A549 (cell line): Measurements from ENCODE around the gene AMDHD2. TPM values are rescaled to one million over a fixed set of nuclear protein-coding genes. Genes with fewer than 3 reads are reported as not detected.
"Not testable (repeated sequence)": the region's sequence is repeated elsewhere in the genome, so short reads cannot be mapped to it uniquely, and the experiment has no call there.

ENCODE experiments used
- ATAC-seq, 2 experiments: fragments of 200-7000 bp in 1 of 2; fragments of >200 bp in 1 of 2; cut with Nextera tagmentation in 1 of 2; cut with Tn5 transposase in 1 of 2; 3 replicates each; pipeline versions ENCODE4 v1.8.0 to v1.9.1; 2018 to 2020; ENCODE audit warnings: mild to moderate bottlenecking in 1 of 2, moderate library complexity in 1 of 2
- CTCF ChIA-PET: fragments of 300-600 bp; sonication (Branson Sonifier 250); formaldehyde crosslinking; extraction: SDS; loops from one replicate; lab custom pipeline; 2021; ENCODE audit warnings: antibody characterized with exemption, inconsistent platforms; lab: Yijun Ruan, JAX
- POLR2A ChIA-PET: fragments of 350-600 bp; formaldehyde crosslinking; extraction: SDS; loops from one replicate; lab custom pipeline; 2021; ENCODE audit warnings: antibody characterized with exemption, inconsistent platforms; lab: Yijun Ruan, JAX
- DNase-seq, 2 experiments: peaks; one replicate each; pipeline versions ENCODE4 v3.0.0 to v3.0.0-alpha.2; 2011 to 2016; ENCODE audit warnings: low read depth in 1 of 2, low spot score in 1 of 2
- FAIRE-seq: peaks from 2 replicates; lab custom pipeline; 2011; peaks lifted over from hg19 to GRCh38; lab: Jason Lieb, UNC
- H3K27ac ChIP-seq, 2 experiments: fragments of >200 bp; sonication (Bioruptor Twin); formaldehyde crosslinking; 3 replicates each; pipeline ENCODE4 v1.5.1; 2016 to 2017
- H3K4me1 ChIP-seq: fragments of >200 bp; sonication (Bioruptor Twin); formaldehyde crosslinking; 3 replicates; pipeline ENCODE4 v1.6.1; 2016
- H3K4me2 ChIP-seq: fragments of >200 bp; sonication (Bioruptor Twin); formaldehyde crosslinking; 3 replicates; pipeline ENCODE4 v1.6.1; 2016
- H3K4me3 ChIP-seq: fragments of >200 bp; sonication (Bioruptor Twin); formaldehyde crosslinking; 3 replicates; pipeline ENCODE4 v1.5.1; 2016
- H3K9me3 ChIP-seq: fragments of >200 bp; sonication (Bioruptor Twin); formaldehyde crosslinking; 3 replicates; pipeline ENCODE4 v1.6.1; 2016
- BHLHE40 ChIP-seq: IDR thresholded peaks from 2 replicates; pipeline ENCODE4 v1.6.1; 2012; ENCODE audit warnings: low read depth, low read length, inconsistent platforms
- CHD4 ChIP-seq: fragments of 200-600 bp; sonication (generic); IDR thresholded peaks from 2 replicates; pipeline ENCODE4 v1.6.1; 2016; ENCODE audit warnings: antibody characterized with exemption, mild to moderate bottlenecking, borderline replicate concordance
- FOSB ChIP-seq: fragments of 250-450 bp; sonication (Bioruptor Pico); IDR thresholded peaks from 2 replicates; pipeline ENCODE4 v1.5.0; 2020; ENCODE audit warnings: mild to moderate bottlenecking, moderate library complexity
- FOXS1 ChIP-seq: fragments of 250-450 bp; sonication (Bioruptor Pico); IDR thresholded peaks from 2 replicates; pipeline ENCODE4 v1.5.0; 2020; ENCODE audit warnings: mild to moderate bottlenecking, moderate library complexity
- GATA3 ChIP-seq: IDR thresholded peaks from 2 replicates; pipeline ENCODE4 v1.6.1; 2012; ENCODE audit warnings: borderline replicate concordance
- HDAC2 ChIP-seq: fragments of 200-600 bp; sonication (generic); IDR thresholded peaks from 2 replicates; pipeline ENCODE4 v1.6.1; 2016
- HEYL ChIP-seq: fragments of 250-450 bp; sonication (Bioruptor Pico); IDR thresholded peaks from 2 replicates; pipeline ENCODE4 v1.8.0; 2021; ENCODE audit warnings: mild to moderate bottlenecking, moderate library complexity
- HMGXB4 ChIP-seq: fragments of 250-450 bp; sonication (Bioruptor Pico); IDR thresholded peaks from 2 replicates; pipeline ENCODE4 v1.5.0; 2021; ENCODE audit warnings: mild to moderate bottlenecking, moderate library complexity, borderline replicate concordance
- HOXA7 ChIP-seq: fragments of 250-450 bp; sonication (Bioruptor Pico); IDR thresholded peaks from 2 replicates; pipeline ENCODE4 v1.5.0; 2020; ENCODE audit warnings: mild to moderate bottlenecking, moderate library complexity
- JUN ChIP-seq, 2 experiments: fragments of >200 bp; sonication (Bioruptor Twin); formaldehyde crosslinking; IDR thresholded peaks; 2 replicates in 1 of 2; 3 replicates in 1 of 2; pipeline ENCODE4 v1.6.1; 2016 to 2017
- JUNB ChIP-seq: fragments of >200 bp; sonication (Bioruptor Twin); formaldehyde crosslinking; IDR thresholded peaks from 2 replicates; pipeline ENCODE4 v1.6.1; 2016
- KDM5A ChIP-seq: fragments of 200-600 bp; sonication (generic); IDR thresholded peaks from 2 replicates; pipeline ENCODE4 v1.6.1; 2016; ENCODE audit warnings: antibody characterized with exemption, mild to moderate bottlenecking
- NFE2L2 ChIP-seq: fragments of 150-350 bp; conservative IDR thresholded peaks from 2 replicates; pipeline ENCODE4 v1.6.1; 2014; ENCODE audit warnings: low read length
- NPAS2 ChIP-seq: fragments of 250-450 bp; sonication (Bioruptor Pico); IDR thresholded peaks from 2 replicates; pipeline ENCODE4 v1.8.0; 2022; ENCODE audit warnings: mild to moderate bottlenecking, moderate library complexity, borderline replicate concordance
- RARB ChIP-seq: fragments of 250-450 bp; sonication (Bioruptor Pico); IDR thresholded peaks from 2 replicates; pipeline ENCODE4 v1.8.0; 2021; ENCODE audit warnings: mild to moderate bottlenecking, moderate library complexity
- REST ChIP-seq: fragments of 200-600 bp; sonication (generic); IDR thresholded peaks from 2 replicates; pipeline ENCODE4 v1.6.1; 2016; ENCODE audit warnings: antibody characterized with exemption, mild to moderate bottlenecking, moderate library complexity
- RNF2 ChIP-seq: fragments of 200-600 bp; sonication (generic); IDR thresholded peaks from 2 replicates; pipeline ENCODE4 v1.6.1; 2016; ENCODE audit warnings: low read depth, mild to moderate bottlenecking, antibody characterized with exemption, moderate library complexity, borderline replicate concordance
- SMC3 ChIP-seq: fragments of >200 bp; sonication (Bioruptor Twin); formaldehyde crosslinking; IDR thresholded peaks from 3 replicates; pipeline ENCODE4 v1.6.1; 2018; ENCODE audit warnings: inconsistent platforms
- TFCP2L1 ChIP-seq: fragments of 250-450 bp; sonication (Bioruptor Pico); IDR thresholded peaks from 2 replicates; pipeline ENCODE4 v1.5.0; 2021; ENCODE audit warnings: mild to moderate bottlenecking
- TP53 ChIP-seq: fragments of 250-450 bp; sonication (Bioruptor Pico); IDR thresholded peaks from 2 replicates; pipeline ENCODE4 v1.5.0; 2021; ENCODE audit warnings: mild to moderate bottlenecking, moderate library complexity
- ZC3H11A ChIP-seq: fragments of 450-650 bp; IDR thresholded peaks from 2 replicates; pipeline ENCODE4 v1.6.1; 2014; ENCODE audit warnings: antibody characterized with exemption, mild to moderate bottlenecking
- ZFP36 ChIP-seq: fragments of 450-650 bp; IDR thresholded peaks from 2 replicates; pipeline ENCODE4 v1.6.1; 2014; ENCODE audit warnings: borderline replicate concordance; ENCODE audit not compliant: partially characterized antibody
- ZNF302 ChIP-seq: fragments of 250-450 bp; sonication (Bioruptor Pico); IDR thresholded peaks from 2 replicates; pipeline ENCODE4 v1.9.0; 2021; ENCODE audit warnings: inconsistent platforms, mild to moderate bottlenecking, moderate library complexity
- ZSCAN20 ChIP-seq: fragments of 250-450 bp; sonication (Bioruptor Pico); IDR thresholded peaks from 2 replicates; pipeline ENCODE4 v1.8.0; 2022; ENCODE audit warnings: mild to moderate bottlenecking, moderate library complexity
- WGBS: methylation state at CpG from one replicate; pipeline ENCODE4 v1.1.6; 2017; ENCODE audit errors: missing lambda C conversion rate; 5-methylcytosine and 5-hydroxymethylcytosine counted together
- polyA plus RNA-seq, 4 experiments: library from polyadenylated mRNA; depleted of rRNA in 3 of 4; stranded (reverse); fragments of >200 nt; fragmentation: RNase III in 1 of 4; extraction: RNeasy Plus Mini Kit Qiagen cat#74134 plus additional on column Dnase treatment in 1 of 4; gene quantifications; 2 replicates in 3 of 4; 3 replicates in 1 of 4; pipeline ENCODE4 v1.2.3, GENCODE V29; 2011 to 2017
- TF ChIP-seq, protein P1 (sequence below): IDR thresholded peaks from 2 replicates; pipeline ENCODE4 v1.6.1; 2012; ENCODE audit warnings: low read depth, borderline replicate concordance
- TF ChIP-seq, protein P2 (sequence below): IDR thresholded peaks from 2 replicates; pipeline ENCODE4 v1.6.1; 2012
- TF ChIP-seq, protein P3 (sequence below): fragments of 250-450 bp; sonication (Bioruptor Pico); IDR thresholded peaks from 2 replicates; pipeline ENCODE4 v1.5.0; 2020; ENCODE audit warnings: low read depth, mild to moderate bottlenecking, moderate library complexity

AMDHD2 gene
- polyA plus RNA-seq, 2 of the 4 experiments (the other 2 are of a cell fraction): 6.6 to 28.8 TPM

DNA sequence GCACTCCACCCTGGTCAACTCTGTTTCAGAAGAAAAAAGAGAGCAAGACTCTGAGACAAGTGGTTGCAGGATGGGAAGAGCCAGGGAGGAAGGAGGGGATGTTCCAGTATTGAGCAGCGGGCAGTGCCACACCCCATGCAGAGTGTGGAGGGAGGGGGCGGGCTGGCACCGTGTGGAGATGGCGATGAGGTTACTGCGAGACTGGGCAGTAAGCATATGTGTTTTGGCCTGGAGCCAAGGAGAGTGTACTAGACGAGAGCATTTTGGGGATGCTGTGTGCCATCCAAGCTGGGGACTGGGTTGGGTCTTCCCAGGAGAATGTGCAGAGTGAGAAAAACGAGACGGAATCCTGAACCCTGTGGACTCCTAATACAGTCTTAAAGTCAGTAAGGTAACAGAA lies 41.9 kb upstream of the AMDHD2 start:
- CTCF ChIA-PET: interaction anchor here (1.1 to 2.6 kb wide), 3 partner anchors 8 to 48 kb away, joined by 3 to 18 read pairs (median 7); no protein-coding TSS in a partner anchor
- FAIRE-seq: no peak

GRCh38 chr16:2479996-2480395 lies 40.2 kb upstream of the AMDHD2 start:
- POLR2A ChIA-PET, FAIRE-seq, H3K4me2 ChIP-seq, H3K27ac ChIP-seq, DNase-seq, H3K9me3 ChIP-seq, H3K4me1 ChIP-seq, ATAC-seq, H3K4me3 ChIP-seq: not testable (repeated sequence)
- CTCF ChIA-PET: interaction anchor here (13.5 kb wide), 1 partner anchor 21 kb away, joined by 98 read pairs; no protein-coding TSS in a partner anchor
- WGBS: 95% methylated on average over 10 of the region's 10 CpGs

More for the DNA sequence above, 41.9 kb upstream of the AMDHD2 start:
- ATAC-seq (no peak), DNase-seq (no peak)
- WGBS: 87% methylated on average over 8 of the region's 8 CpGs
- Histone ChIP-seq H3K4me3 (no peak overlapping the region), H3K27ac (no peak overlapping the region), H3K9me3 (no peaks in the 10 kb centered on the region), H3K4me1 (peaks cover 11% of the 10 kb centered on the region), H3K4me2 (no peak overlapping the region)
- TF ChIP-seq RARB (CRISPR knock-in tag): no peak
- no peak for TF ChIP-seq CHD4
- TF ChIP-seq TP53 (CRISPR knock-in tag): no peak
- no peak for TF ChIP-seq RNF2
- TF ChIP-seq, protein P1, sequence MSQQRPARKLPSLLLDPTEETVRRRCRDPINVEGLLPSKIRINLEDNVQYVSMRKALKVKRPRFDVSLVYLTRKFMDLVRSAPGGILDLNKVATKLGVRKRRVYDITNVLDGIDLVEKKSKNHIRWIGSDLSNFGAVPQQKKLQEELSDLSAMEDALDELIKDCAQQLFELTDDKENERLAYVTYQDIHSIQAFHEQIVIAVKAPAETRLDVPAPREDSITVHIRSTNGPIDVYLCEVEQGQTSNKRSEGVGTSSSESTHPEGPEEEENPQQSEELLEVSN: no peak
- TF ChIP-seq, protein P2, sequence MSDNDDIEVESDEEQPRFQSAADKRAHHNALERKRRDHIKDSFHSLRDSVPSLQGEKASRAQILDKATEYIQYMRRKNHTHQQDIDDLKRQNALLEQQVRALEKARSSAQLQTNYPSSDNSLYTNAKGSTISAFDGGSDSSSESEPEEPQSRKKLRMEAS: no peak
- TF ChIP-seq FOXS1 (CRISPR knock-in tag): no peak
- no peak for TF ChIP-seq ZNF302 (CRISPR knock-in tag)
- TF ChIP-seq HDAC2: no peak
- TF ChIP-seq TFCP2L1: no peak
- no peak for TF ChIP-seq KDM5A
- no peak for TF ChIP-seq HOXA7 (CRISPR knock-in tag)
- TF ChIP-seq JUN (IDR thresholded peaks at IDR 0.05): no peak
- no peak for TF ChIP-seq ZSCAN20 (CRISPR knock-in tag)
- no peak for TF ChIP-seq NFE2L2
- TF ChIP-seq, protein P3, sequence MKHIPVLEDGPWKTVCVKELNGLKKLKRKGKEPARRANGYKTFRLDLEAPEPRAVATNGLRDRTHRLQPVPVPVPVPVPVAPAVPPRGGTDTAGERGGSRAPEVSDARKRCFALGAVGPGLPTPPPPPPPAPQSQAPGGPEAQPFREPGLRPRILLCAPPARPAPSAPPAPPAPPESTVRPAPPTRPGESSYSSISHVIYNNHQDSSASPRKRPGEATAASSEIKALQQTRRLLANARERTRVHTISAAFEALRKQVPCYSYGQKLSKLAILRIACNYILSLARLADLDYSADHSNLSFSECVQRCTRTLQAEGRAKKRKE (CRISPR knock-in tag): no peak
- no peak for TF ChIP-seq SMC3
- POLR2A ChIA-PET: no interaction called here

DNA sequence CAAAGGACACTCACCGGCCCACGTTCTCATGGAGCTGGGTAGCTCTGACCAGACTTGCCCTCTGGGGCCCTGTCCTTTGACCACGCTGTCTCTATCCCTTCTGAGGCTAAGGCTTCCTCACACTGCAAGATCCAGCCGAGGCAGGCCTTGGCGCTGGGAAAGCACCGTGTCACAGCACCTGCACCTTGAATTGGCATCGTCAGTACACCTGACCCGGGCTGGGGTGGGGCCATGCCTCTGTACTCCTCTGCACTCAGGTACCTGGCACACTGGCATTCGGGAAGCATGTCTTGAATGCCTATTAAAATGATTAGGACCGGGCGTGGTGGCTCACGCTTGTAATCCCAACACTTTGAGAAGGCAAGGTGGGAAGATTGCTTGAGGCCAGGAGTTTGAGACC lies 39.2 kb upstream of the AMDHD2 start:
- no peak overlapping the region for H3K4me2 ChIP-seq
- no peak for FAIRE-seq
- ChIA-PET CTCF (interaction anchor here (13.5 kb wide), 1 partner anchor 20 kb away, joined by 98 read pairs; no protein-coding TSS in a partner anchor), POLR2A (no interaction called here)
- ATAC-seq: no peak
- no peak overlapping the region for H3K27ac ChIP-seq
- H3K4me1 ChIP-seq: peaks cover 3% of the 10 kb centered on the region; the same call in 1 of the 3 replicates
- H3K4me3 ChIP-seq: no peak overlapping the region
- DNase-seq: no peak
- H3K9me3 ChIP-seq: no peaks in the 10 kb centered on the region
- WGBS: 83% methylated on average over 12 of the region's 12 CpGs
- no peak for TF ChIP-seq RNF2
- TF ChIP-seq GATA3: no peak
- TF ChIP-seq REST: no peak
- no peak for TF ChIP-seq JUNB
- no peak for TF ChIP-seq FOXS1 (CRISPR knock-in tag)
- no peak for TF ChIP-seq ZNF302 (CRISPR knock-in tag)
- TF ChIP-seq BHLHE40: no peak
- no peak for TF ChIP-seq HEYL (CRISPR knock-in tag)
- no peak for TF ChIP-seq HMGXB4
- TF ChIP-seq, protein P3 (CRISPR knock-in tag): no peak
- TF ChIP-seq TFCP2L1: no peak
- TF ChIP-seq FOSB (CRISPR knock-in tag): no peak
- no peak for TF ChIP-seq ZC3H11A
- no peak for TF ChIP-seq NPAS2
- no peak for TF ChIP-seq ZFP36
